ENCODE results near the gene SLAMF9.

SLAMF9 gene

GRCh38 chr1:159978107-159978398 is 24.0 kb upstream of the SLAMF9 start:
- no peak for TF ChIP-seq CTCF (IDR thresholded peaks at IDR 0.05; ENCODE audit: extremely low read depth, missing control alignments)
- DNase-seq (ENCODE audit: low spot score) = no peak

- no peak for TF ChIP-seq CTCF (IDR thresholded peaks at IDR 0.05; ENCODE audit: extremely low read depth, missing control alignments)
- DNase-seq (ENCODE audit: low spot score) = no peak
Measured at GRCh38 chr1:159977364-159978106, 23.5 kb upstream of the SLAMF9 start.

- no peak for TF ChIP-seq CTCF (IDR thresholded peaks at IDR 0.05; ENCODE audit: extremely low read depth, missing control alignments)
- DNase-seq (ENCODE audit: low spot score) = no peak
Measured at GRCh38 chr1:159974350-159974965, 20.4 kb upstream of the SLAMF9 start.

GRCh38 chr1:159973350-159973940 is 19.4 kb upstream of the SLAMF9 start:
- no peak for DNase-seq (ENCODE audit: low spot score)
- TF ChIP-seq CTCF (IDR thresholded peaks at IDR 0.05; ENCODE audit: extremely low read depth, missing control alignments) = no peak

GRCh38 chr1:159972443-159973205 is 18.6 kb upstream of the SLAMF9 start:
- TF ChIP-seq CTCF (IDR thresholded peaks at IDR 0.05; ENCODE audit: extremely low read depth, missing control alignments) = no peak

GRCh38 chr1:159970932-159971342 is 16.9 kb upstream of the SLAMF9 start:
- TF ChIP-seq CTCF (IDR thresholded peaks at IDR 0.05; ENCODE audit: extremely low read depth, missing control alignments) = no peak
- DNase-seq (ENCODE audit: low spot score) = no peak

More at GRCh38 chr1:159972443-159973205, 18.6 kb upstream of the SLAMF9 start:
- DNase-seq (ENCODE audit: low spot score) = no peak

GRCh38 chr1:159968901-159969300 is 14.9 kb upstream of the SLAMF9 start:
- DNase-seq (ENCODE audit: low spot score) = no peak
- TF ChIP-seq CTCF (IDR thresholded peaks at IDR 0.05; ENCODE audit: extremely low read depth, missing control alignments) = no peak
